Stimulated activated CD4-positive, alpha-beta T cell treated with anti-CD3 and anti-CD28 coated beads, Interleukin-4, amount 100 ng/mL, for 1 hour (primary cell): ENCODE measurements around the gene FERD3L.

ENCODE experiments used
- DNase-seq: peaks from one replicate; pipeline ENCODE4 v3.0.0-alpha.2; 2020

FERD3L gene

DNA sequence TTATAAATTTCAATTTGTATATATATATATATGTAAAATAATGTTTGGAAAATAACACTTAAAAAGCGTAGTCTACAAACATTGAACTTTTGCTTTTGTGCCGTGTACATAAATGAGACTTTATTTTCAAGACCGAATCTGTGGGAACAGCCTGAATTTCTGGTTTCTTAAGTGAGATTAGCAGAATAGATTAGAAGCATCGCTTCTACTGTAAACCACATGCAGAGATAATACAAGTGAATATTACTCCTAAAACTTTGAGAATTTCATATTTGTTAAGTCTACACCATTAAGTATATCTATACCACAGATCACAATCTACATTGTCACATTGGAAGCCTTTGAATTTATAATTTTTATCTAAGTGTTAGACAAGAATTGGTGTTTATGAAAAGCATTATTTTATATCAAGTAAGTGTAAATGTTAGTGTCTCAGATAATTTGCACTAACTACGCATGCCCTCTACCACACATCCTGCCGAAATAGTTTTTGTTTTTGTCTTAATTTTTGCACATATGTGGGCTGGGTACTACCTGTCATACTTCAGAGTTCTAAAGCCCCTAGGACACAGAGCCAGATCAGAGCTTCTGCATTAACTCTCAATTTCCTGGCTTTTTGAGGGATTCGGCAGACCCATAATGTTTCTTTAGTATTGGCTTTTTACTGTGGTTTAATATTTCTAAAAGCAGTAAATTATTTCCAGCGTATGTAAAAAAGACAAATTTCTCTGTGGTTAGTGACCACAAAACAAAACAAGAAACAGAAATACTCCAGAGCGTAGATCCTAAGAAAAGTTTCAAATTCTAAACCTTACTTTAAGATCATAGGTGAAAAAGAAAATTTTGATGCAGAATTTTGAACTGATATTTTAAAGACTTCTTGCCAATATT is 47.8 kb downstream of the FERD3L start:
- DNase-seq, result no peak

DNA sequence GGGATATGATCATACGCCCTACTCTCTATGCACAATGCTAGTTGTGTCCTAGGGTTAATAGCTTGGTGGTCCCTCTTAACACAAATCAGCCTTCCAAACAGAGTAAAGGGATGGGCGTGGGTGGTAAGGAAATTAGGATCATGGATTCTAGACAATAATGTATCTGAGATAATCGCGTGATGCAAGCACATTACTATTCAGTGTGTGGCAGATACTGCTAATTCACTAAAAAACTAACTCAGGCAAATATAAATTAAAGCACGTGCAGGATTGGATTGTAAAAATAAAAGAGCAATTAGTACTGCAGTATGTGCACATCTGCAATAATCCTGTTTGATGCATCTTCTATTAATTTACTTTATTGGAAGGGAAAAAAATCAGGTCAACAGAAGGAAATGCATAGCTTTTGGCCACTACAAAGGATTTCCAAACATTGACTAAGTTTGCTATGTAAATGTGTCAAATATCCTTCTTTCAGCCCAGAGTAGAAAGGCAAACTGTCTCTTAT is 49.8 kb downstream of the FERD3L start:
- no peak for DNase-seq
